ENCODE data around the gene HSP90AB1. TPM values are rescaled to one million over a fixed set of nuclear protein-coding genes. Genes with fewer than 3 reads are reported as not detected.
"Not testable (repeated sequence)": the region's sequence is repeated elsewhere in the genome, so short reads cannot be mapped to it uniquely, and the experiment has no call there.

The HSP90AB1 gene
- total RNA-seq, 6 experiments from 2014 or later = 847 to 1,026 (median 920) TPM

GRCh38 chr6:44229376-44230033 lies 17.4 kb upstream of the HSP90AB1 start:
- Mint-ChIP-seq H3K4me1 (ENCODE audit: low read depth) (peaks cover 34% of the 10 kb centered on the region), H3K36me3 (ENCODE audit: low read depth) (no peaks in the 10 kb centered on the region), H3K4me3 (no peak overlapping the region), H3K9me3 (no peaks in the 10 kb centered on the region), H3K27ac (no peak overlapping the region), H3K27me3 (ENCODE audit: insufficient read depth) (peaks cover 2% of the 10 kb centered on the region)
- TF ChIP-seq CTCF (IDR thresholded peaks at IDR 0.05) = no peak
- no peak for DNase-seq

- no peak overlapping the region for H3K4me3 Mint-ChIP-seq
- peaks cover 36% of the 10 kb centered on the region for H3K4me1 Mint-ChIP-seq (ENCODE audit: low read depth)
- no peak for DNase-seq
- peaks cover 2% of the 10 kb centered on the region for H3K27me3 Mint-ChIP-seq (ENCODE audit: insufficient read depth)
- H3K36me3 Mint-ChIP-seq (ENCODE audit: low read depth) = no peaks in the 10 kb centered on the region
- H3K27ac Mint-ChIP-seq = no peak overlapping the region
- no peak for TF ChIP-seq CTCF (IDR thresholded peaks at IDR 0.05)
- H3K9me3 Mint-ChIP-seq = no peaks in the 10 kb centered on the region
Measured at GRCh38 chr6:44230034-44230675, 16.7 kb upstream of the HSP90AB1 start.

- H3K36me3 Mint-ChIP-seq (ENCODE audit: low read depth) = not testable (repeated sequence)
Measured at GRCh38 chr6:44231426-44231825, 15.5 kb upstream of the HSP90AB1 start.

GRCh38 chr6:44232676-44233566 lies 14.0 kb upstream of the HSP90AB1 start:
- Mint-ChIP-seq H3K27ac (peak overlapping the region; percentile 87), H3K36me3 (ENCODE audit: low read depth) (no peaks in the 10 kb centered on the region), H3K9me3 (no peaks in the 10 kb centered on the region), H3K4me1 (ENCODE audit: low read depth) (peaks cover 52% of the 10 kb centered on the region), H3K4me3 (no peak overlapping the region), H3K27me3 (ENCODE audit: insufficient read depth) (peaks cover 2% of the 10 kb centered on the region)
- no peak for TF ChIP-seq CTCF (IDR thresholded peaks at IDR 0.05)
- no peak for DNase-seq

More at GRCh38 chr6:44231426-44231825, 15.5 kb upstream of the HSP90AB1 start:
- DNase-seq; H3K27me3 Mint-ChIP-seq (ENCODE audit: insufficient read depth); H3K27ac Mint-ChIP-seq; H3K4me3 Mint-ChIP-seq; H3K9me3 Mint-ChIP-seq: not testable (repeated sequence)
- peaks cover 45% of the 10 kb centered on the region for H3K4me1 Mint-ChIP-seq (ENCODE audit: low read depth)

GRCh38 chr6:44233567-44234100 lies 13.3 kb upstream of the HSP90AB1 start:
- peak overlapping the region; percentile 87 for H3K27ac Mint-ChIP-seq
- H3K9me3 Mint-ChIP-seq = no peaks in the 10 kb centered on the region
- no peak overlapping the region for H3K4me3 Mint-ChIP-seq
- DNase-seq = no peak
- H3K4me1 Mint-ChIP-seq (ENCODE audit: low read depth) = peaks cover 55% of the 10 kb centered on the region
- TF ChIP-seq CTCF (IDR thresholded peaks at IDR 0.05) = no peak
- H3K27me3 Mint-ChIP-seq (ENCODE audit: insufficient read depth) = peaks cover 2% of the 10 kb centered on the region
- H3K36me3 Mint-ChIP-seq (ENCODE audit: low read depth) = no peaks in the 10 kb centered on the region

Measured in HFFc6 (cell line).